SK-N-SH (cell line): ENCODE measurements around the gene ZMIZ1. TPM values are rescaled to one million over a fixed set of nuclear protein-coding genes. Genes with fewer than 3 reads are reported as not detected.

ENCODE experiments used
- CTCF ChIA-PET: fragments of 300-600, 350-600 bp; formaldehyde crosslinking; extraction: SDS; loops from one replicate; lab custom pipeline; 2021; lab: Yijun Ruan, JAX
- POLR2A ChIA-PET: fragments of 350-600 bp; sonication (Branson Sonifier 250); formaldehyde crosslinking; extraction: SDS; loops from one replicate; lab custom pipeline; 2020; ENCODE audit warnings: antibody characterized with exemption, inconsistent platforms; lab: Yijun Ruan, JAX
- DNase-seq: peaks from one replicate; pipeline ENCODE4 v3.0.0; 2012
- H2AFZ ChIP-seq: fragments of 200-600 bp; sonication (generic); 2 replicates; pipeline ENCODE4 v1.8.1; 2016; ENCODE audit warnings: antibody characterized with exemption, mild to moderate bottlenecking, low read depth
- H3F3A ChIP-seq: fragments of 200-600 bp; sonication (generic); replicated peaks from 2 replicates; pipeline ENCODE3; 2016; ENCODE audit warnings: antibody characterized with exemption, mild to moderate bottlenecking; ENCODE audit not compliant: insufficient read depth
- H3K27ac ChIP-seq, 2 experiments: fragments of 200-500 bp in 1 of 2; fragments of 200-600 bp in 1 of 2; sonication (Bioruptor generic) in 1 of 2; sonication (generic), shearing (Covaris generic) in 1 of 2; 2 replicates each; pipeline versions ENCODE4 v1.5.1 to v1.6.1; 2014 to 2016; ENCODE audit warnings: low read depth in 2 of 2, inconsistent platforms in 1 of 2, low read length in 1 of 2, mild to moderate bottlenecking in 1 of 2, mixed read lengths in 1 of 2
- H3K27me3 ChIP-seq: fragments of 200-600 bp; sonication (generic), shearing (Covaris generic); 2 replicates; pipeline ENCODE4 v1.6.1; 2016; ENCODE audit warnings: mixed run types; ENCODE audit not compliant: insufficient read depth
- H3K36me3 ChIP-seq, 2 experiments: fragments of 200-500 bp in 1 of 2; fragments of 200-600 bp in 1 of 2; sonication (Bioruptor generic) in 1 of 2; sonication (generic) in 1 of 2; replicated peaks in 1 of 2; 2 replicates each; pipeline versions ENCODE3 to v1.5.1; 2014 to 2016; ENCODE audit warnings: low read length in 1 of 2, mild to moderate bottlenecking in 1 of 2; ENCODE audit not compliant: insufficient read depth in 2 of 2, control insufficient read depth in 1 of 2
- H3K4me1 ChIP-seq, 2 experiments: fragments of 200-500 bp in 1 of 2; fragments of 200-600 bp in 1 of 2; sonication (Bioruptor generic) in 1 of 2; sonication (generic), shearing (Covaris generic) in 1 of 2; 2 replicates each; pipeline versions ENCODE4 v1.5.1 to v1.6.1; 2014 to 2016; ENCODE audit warnings: low read depth in 1 of 2, low read length in 1 of 2, mixed run types in 1 of 2; ENCODE audit not compliant: insufficient read depth in 2 of 2, control insufficient read depth in 1 of 2
- H3K4me2 ChIP-seq: fragments of 200-600 bp; sonication (generic), shearing (Covaris generic); 2 replicates; pipeline ENCODE4 v1.6.1; 2017; ENCODE audit warnings: mixed run types
- H3K4me3 ChIP-seq, 2 experiments: fragments of 200-500 bp in 1 of 2; fragments of 200-600 bp in 1 of 2; sonication (Bioruptor generic) in 1 of 2; sonication (generic), shearing (Covaris generic) in 1 of 2; 2 replicates each; pipeline versions ENCODE4 v1.5.1 to v1.8.1; 2014 to 2016; ENCODE audit warnings: low read depth in 2 of 2, inconsistent platforms in 1 of 2, low read length in 1 of 2, mild to moderate bottlenecking in 1 of 2, mixed read lengths in 1 of 2, moderate library complexity in 1 of 2
- H3K79me2 ChIP-seq: fragments of 200-600 bp; sonication (generic); 2 replicates; pipeline ENCODE4 v1.8.1; 2017; ENCODE audit warnings: mild to moderate bottlenecking; ENCODE audit not compliant: insufficient read depth
- H3K9ac ChIP-seq: fragments of 200-600 bp; sonication (generic); 2 replicates; pipeline ENCODE4 v1.6.1; 2017; ENCODE audit warnings: mixed run types
- H3K9me2 ChIP-seq: fragments of 200-600 bp; sonication (generic); 2 replicates; pipeline ENCODE4 v1.6.1; 2017; ENCODE audit warnings: mixed run types
- H3K9me3 ChIP-seq: fragments of 200-600 bp; sonication (generic); 2 replicates; pipeline ENCODE4 v1.6.1; 2017; ENCODE audit warnings: mixed run types, mild to moderate bottlenecking, moderate library complexity
- H4K20me1 ChIP-seq: fragments of 200-600 bp; sonication (generic); 2 replicates; pipeline ENCODE4 v1.6.1; 2017; ENCODE audit warnings: mild to moderate bottlenecking, mixed run types; ENCODE audit not compliant: insufficient read depth
- CHD2 ChIP-seq: fragments of 150-350 bp; IDR thresholded peaks from 2 replicates; pipeline ENCODE4 v1.6.1; 2018; ENCODE audit warnings: low read length; ENCODE audit not compliant: partially characterized antibody
- CTCF ChIP-seq: fragments of 200-600 bp; sonication (generic); IDR thresholded peaks from 2 replicates; pipeline ENCODE4 v1.6.1; 2017; ENCODE audit warnings: antibody characterized with exemption, mild to moderate bottlenecking, moderate library complexity
- EP300 ChIP-seq, 2 experiments: IDR thresholded peaks; 2 replicates each; pipeline versions ENCODE4 v1.4.0 to v1.6.1; 2012; ENCODE audit warnings: borderline replicate concordance in 1 of 2, low read depth in 1 of 2, low read length in 1 of 2
- FOXM1 ChIP-seq: IDR thresholded peaks from 2 replicates; pipeline ENCODE4 v1.4.0; 2012; ENCODE audit warnings: low read depth, mild to moderate bottlenecking
- GATA2 ChIP-seq: sonication (generic); formaldehyde crosslinking; IDR thresholded peaks from 2 replicates; pipeline ENCODE4 v1.5.0; 2020; ENCODE audit warnings: mild to moderate bottlenecking, missing genetic modification reagents
- IRF3 ChIP-seq: fragments of 150-350 bp; IDR thresholded peaks from 2 replicates; pipeline ENCODE4 v1.6.1; 2016; ENCODE audit warnings: mild to moderate bottlenecking, low read depth, low read length
- MAX ChIP-seq: IDR thresholded peaks from 2 replicates; pipeline ENCODE4 v1.4.0; 2012; ENCODE audit warnings: low read depth
- MEF2A ChIP-seq: IDR thresholded peaks from 2 replicates; pipeline ENCODE4 v1.4.0; 2012; ENCODE audit warnings: low read depth, borderline replicate concordance
- MXI1 ChIP-seq: IDR thresholded peaks from 2 replicates; pipeline ENCODE4 v1.6.1; 2012; ENCODE audit warnings: mild to moderate bottlenecking, low read depth, low read length, improper control_type of control experiment
- POLR2AphosphoS5 ChIP-seq: IDR thresholded peaks from 2 replicates; pipeline ENCODE4 v1.6.1; 2012; ENCODE audit warnings: low read depth, low read length
- RAD21 ChIP-seq: IDR thresholded peaks from 2 replicates; pipeline ENCODE4 v1.6.1; 2012; ENCODE audit warnings: mild to moderate bottlenecking, low read length
- REST ChIP-seq: IDR thresholded peaks from 2 replicates; pipeline ENCODE4 v1.6.1; 2012; ENCODE audit warnings: mild to moderate bottlenecking, low read depth, low read length, moderate library complexity
- RXRA ChIP-seq: IDR thresholded peaks from 2 replicates; pipeline ENCODE4 v1.4.0; 2012; ENCODE audit warnings: low read depth, mild to moderate bottlenecking, borderline replicate concordance
- SMC3 ChIP-seq: IDR thresholded peaks from 2 replicates; pipeline ENCODE4 v1.6.1; 2012; ENCODE audit warnings: low read depth, low read length, improper control_type of control experiment
- TEAD4 ChIP-seq: IDR thresholded peaks from 2 replicates; pipeline ENCODE4 v1.4.0; 2012; ENCODE audit warnings: mild to moderate bottlenecking, borderline replicate concordance; ENCODE audit not compliant: insufficient read depth
- ZBTB33 ChIP-seq: IDR thresholded peaks from 2 replicates; pipeline ENCODE4 v1.4.0; 2012; ENCODE audit warnings: low read depth, borderline replicate concordance
- WGBS: methylation state at CpG from one replicate; pipeline ENCODE4 v1.1.6; 2017; ENCODE audit warnings: low lambda C conversion rate; 5-methylcytosine and 5-hydroxymethylcytosine counted together
- polyA plus RNA-seq, 3 experiments: library from polyadenylated mRNA; depleted of rRNA; stranded (reverse); fragments of >200 nt; gene quantifications; 2 replicates each; pipeline ENCODE4 v1.2.3, GENCODE V29; 2012
- TF ChIP-seq, protein P1 (sequence below): IDR thresholded peaks from 2 replicates; pipeline ENCODE4; 2012

Gene ZMIZ1
- polyA plus RNA-seq, 1 of the 3 experiments (the other 2 are of a cell fraction) = 23.5 TPM

- H4K20me1 ChIP-seq = no peaks in the 10 kb centered on the region
- H3K4me1 ChIP-seq = peaks cover under 1 to 91% of the 10 kb centered on the region in 2 experiments; a peak in 2 of 4 replicates
- H3F3A ChIP-seq = no peaks in the 10 kb centered on the region
- WGBS = 90% methylated on average over 5 of the region's 5 CpGs
- no peak overlapping the region for H3K4me3 ChIP-seq
- ChIA-PET CTCF (no interaction called here), POLR2A (no interaction called here)
- peaks cover 50% of the 10 kb centered on the region for H3K79me2 ChIP-seq
- no peak overlapping the region for H2AFZ ChIP-seq
- H3K36me3 ChIP-seq = peaks cover 4 to 48% of the 10 kb centered on the region in 2 experiments
- H3K9ac ChIP-seq = no peak overlapping the region
- H3K27ac ChIP-seq = peak overlapping the region in 1 of 2 experiments; percentile 40; a peak in 1 of 4 replicates
- no peak for DNase-seq
- no peaks in the 10 kb centered on the region for H3K9me3 ChIP-seq
- H3K27me3 ChIP-seq = no peaks in the 10 kb centered on the region
- H3K9me2 ChIP-seq = no peaks in the 10 kb centered on the region
- TF ChIP-seq TEAD4 (no peak), ZBTB33 (no peak), IRF3 (no peak), REST (no peak), RAD21 (no peak), EP300 (IDR thresholded peaks at IDR 0.05; ENCODE audit: borderline replicate concordance in 1 of 2, low read depth in 1 of 2, low read length in 1 of 2) (no peak)
- H3K4me2 ChIP-seq = no peak overlapping the region
Observed at GRCh38 chr10:79168210-79168609, 99.4 kb downstream of the ZMIZ1 start.

DNA sequence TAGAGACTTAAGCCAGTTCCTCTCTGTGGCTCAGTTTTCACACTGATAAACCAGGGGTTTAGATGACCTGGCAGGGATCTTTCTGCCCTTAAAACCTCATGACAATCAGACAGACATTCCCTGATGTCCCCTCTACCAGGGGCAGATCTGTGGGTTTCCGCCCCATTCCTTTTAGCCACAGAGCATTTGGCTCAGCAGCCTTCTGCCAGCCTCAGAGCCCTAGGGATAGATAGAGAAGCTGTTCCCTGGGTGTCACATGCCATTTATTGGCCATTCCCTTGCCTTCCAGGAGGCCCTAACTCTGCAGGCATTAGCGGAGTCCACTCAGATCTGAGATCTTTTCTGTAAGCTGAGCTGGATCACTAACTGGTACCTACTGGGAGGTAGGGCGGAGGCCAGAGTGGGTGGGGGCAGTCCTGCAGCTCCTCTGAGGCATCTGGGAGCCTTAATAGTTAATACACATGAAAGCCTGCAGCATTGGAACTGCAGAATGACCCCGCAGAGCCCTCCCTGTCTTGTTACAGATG lies 101.5 kb downstream of the ZMIZ1 start:
- Histone ChIP-seq H3F3A (no peaks in the 10 kb centered on the region), H3K9me3 (no peaks in the 10 kb centered on the region), H3K4me1 (peaks cover 0 to 89% of the 10 kb centered on the region in 2 experiments; a peak in 1 of 4 replicates), H3K4me3 (no peak overlapping the region), H3K79me2 (peaks cover 35% of the 10 kb centered on the region; the same call in 1 of the 2 replicates), H3K27me3 (no peaks in the 10 kb centered on the region), H4K20me1 (no peaks in the 10 kb centered on the region), H2AFZ (no peak overlapping the region), H3K4me2 (no peak overlapping the region), H3K36me3 (peaks cover 7 to 39% of the 10 kb centered on the region in 2 experiments), H3K9ac (no peak overlapping the region), H3K27ac (peak overlapping the region in 1 of 2 experiments; percentile 40; a peak in 2 of 4 replicates), H3K9me2 (no peaks in the 10 kb centered on the region)
- POLR2A ChIA-PET = interaction anchor here (1.4 to 1.6 kb wide), 2 partner anchors 9 to 10 kb away, joined by 3 to 4 read pairs; no protein-coding TSS in a partner anchor
- CTCF ChIA-PET = interaction anchor here (1.0 to 5.7 kb wide), 4 partner anchors 11 to 25 kb away, joined by 3 to 40 read pairs (median 3); no protein-coding TSS in a partner anchor
- no peak for DNase-seq
- no CpG with 5 or more reads among the region's 4 CpGs for WGBS
- TF ChIP-seq SMC3 = no peak
- no peak for TF ChIP-seq CHD2
- no peak for TF ChIP-seq POLR2AphosphoS5
- TF ChIP-seq MEF2A = no peak
- no peak for TF ChIP-seq RXRA
- TF ChIP-seq FOXM1 = no peak
- no peak for TF ChIP-seq MAX
- TF ChIP-seq MXI1 = no peak
- no peak for TF ChIP-seq GATA2 (CRISPR knock-in tag)
- TF ChIP-seq, protein P1, sequence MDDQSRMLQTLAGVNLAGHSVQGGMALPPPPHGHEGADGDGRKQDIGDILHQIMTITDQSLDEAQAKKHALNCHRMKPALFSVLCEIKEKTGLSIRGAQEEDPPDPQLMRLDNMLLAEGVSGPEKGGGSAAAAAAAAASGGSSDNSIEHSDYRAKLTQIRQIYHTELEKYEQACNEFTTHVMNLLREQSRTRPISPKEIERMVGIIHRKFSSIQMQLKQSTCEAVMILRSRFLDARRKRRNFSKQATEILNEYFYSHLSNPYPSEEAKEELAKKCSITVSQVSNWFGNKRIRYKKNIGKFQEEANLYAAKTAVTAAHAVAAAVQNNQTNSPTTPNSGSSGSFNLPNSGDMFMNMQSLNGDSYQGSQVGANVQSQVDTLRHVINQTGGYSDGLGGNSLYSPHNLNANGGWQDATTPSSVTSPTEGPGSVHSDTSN = no peak
- no peak for TF ChIP-seq RAD21
- TF ChIP-seq CTCF = no peak
